SH-SY5Y (cell line): ENCODE measurements around the gene HIVEP1.

Experiments
- GATA2 ChIP-seq: IDR thresholded peaks from 2 replicates; pipeline ENCODE4 v1.6.1; 2011; ENCODE audit warnings: mild to moderate bottlenecking, low read depth, low read length
- GATA3 ChIP-seq: IDR thresholded peaks from 2 replicates; pipeline ENCODE4 v1.6.1; 2011; ENCODE audit warnings: low read depth, mild to moderate bottlenecking, low read length, moderate library complexity

DNA sequence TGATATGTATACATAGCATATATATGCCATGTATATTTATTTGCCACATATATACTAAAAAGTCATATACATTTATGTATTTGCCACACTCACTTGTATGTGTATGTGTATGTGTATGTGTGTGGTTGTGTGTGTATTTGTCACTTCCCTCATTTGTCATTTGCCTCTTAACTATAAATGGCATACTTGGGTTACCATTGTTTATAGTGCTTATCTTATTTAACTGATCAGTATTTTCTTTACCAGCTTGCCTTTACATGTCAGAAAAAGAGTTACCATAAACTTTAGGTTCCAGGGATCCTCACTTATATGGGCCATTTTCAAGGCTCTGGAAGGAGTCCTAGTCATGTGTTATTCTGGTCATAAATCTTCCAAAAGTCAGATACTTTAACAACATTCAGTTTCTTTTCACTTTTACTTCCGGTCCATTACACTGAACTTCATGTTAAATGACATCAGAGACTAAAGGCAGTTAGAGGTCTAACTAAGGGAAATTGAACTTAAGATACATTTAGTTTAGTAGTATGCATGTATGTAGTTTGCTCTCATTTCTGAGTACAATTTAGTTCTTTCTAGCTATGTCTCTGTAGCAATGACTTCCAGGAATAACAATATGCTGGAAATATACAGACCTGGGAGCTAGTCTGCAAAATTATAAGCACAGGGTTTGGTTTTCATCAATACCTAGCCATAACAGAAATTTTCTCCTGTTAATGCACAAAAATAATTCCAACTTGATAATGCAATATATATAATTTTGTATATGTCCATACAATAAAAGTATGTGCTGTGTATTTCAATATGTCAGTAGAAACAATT, 33.7 kb upstream of the HIVEP1 start:
- TF ChIP-seq GATA3 = no peak
- TF ChIP-seq GATA2 = no peak
